HepG2 (cell line): Measurements from ENCODE around the gene TMEM255B.

Experiments used
- KAT2B ChIP-seq: fragments of 150-350 bp; IDR thresholded peaks from 2 replicates; pipeline ENCODE4 v1.6.1; 2014; ENCODE audit warnings: low read depth, low read length, borderline replicate concordance
- KLF11 ChIP-seq: IDR thresholded peaks from 2 replicates; pipeline ENCODE4 v1.6.1; 2016; ENCODE audit warnings: missing compliant biosample characterization
- PHB2 ChIP-seq: fragments of 450-650 bp; IDR thresholded peaks from 2 replicates; pipeline ENCODE4 v1.6.1; 2018; ENCODE audit not compliant: partially characterized antibody
- RERE ChIP-seq: IDR thresholded peaks from 2 replicates; pipeline ENCODE4 v1.6.1; 2016; ENCODE audit warnings: low read depth, missing genetic modification reagents, missing compliant biosample characterization
- TAF15 ChIP-seq: fragments of 200-400 bp; formaldehyde crosslinking; IDR thresholded peaks from one replicate; pipeline ENCODE4 v1.6.1; 2018; ENCODE audit warnings: mild to moderate bottlenecking, low read depth, low read length; ENCODE audit not compliant: poor library complexity, severe bottlenecking
- UBTF ChIP-seq: sonication (generic); formaldehyde crosslinking; IDR thresholded peaks from 2 replicates; pipeline ENCODE4 v1.4.0; 2020; ENCODE audit warnings: mild to moderate bottlenecking, missing genetic modification reagents
- ZFP62 ChIP-seq: sonication (generic); formaldehyde crosslinking; IDR thresholded peaks from 2 replicates; pipeline ENCODE4 v1.4.0; 2020; ENCODE audit warnings: missing genetic modification reagents
- ZSCAN29 ChIP-seq: sonication (generic); formaldehyde crosslinking; conservative IDR thresholded peaks from 2 replicates; pipeline ENCODE4 v1.4.0; 2020; ENCODE audit warnings: mild to moderate bottlenecking, missing genetic modification reagents
- ZZZ3 ChIP-seq: sonication (generic); formaldehyde crosslinking; IDR thresholded peaks from 2 replicates; pipeline ENCODE4 v1.4.0; 2020; ENCODE audit warnings: missing genetic modification reagents, mild to moderate bottlenecking, borderline replicate concordance

GRCh38 chr13:113828282-113828825 is 69.3 kb downstream of the TMEM255B start:
- TF ChIP-seq ZSCAN29 (CRISPR knock-in tag) (no peak), ZFP62 (CRISPR knock-in tag) (no peak), KAT2B (no peak), ZZZ3 (no peak), KLF11 (CRISPR knock-in tag) (no peak), UBTF (CRISPR knock-in tag) (no peak), PHB2 (no peak), TAF15 (no peak), RERE (CRISPR knock-in tag) (no peak)
